CD4-positive, alpha-beta T cell (primary cell): ENCODE data around the gene KRT82. TPM values are rescaled to one million over a fixed set of nuclear protein-coding genes. Genes with fewer than 3 reads are reported as not detected.

Experiments
- ATAC-seq: fragments of 200-7000 bp; cut with Tn5 transposase; one replicate; pipeline ENCODE4 v1.10.0; 2022; ENCODE audit warnings: mild to moderate bottlenecking; ENCODE audit not compliant: poor library complexity
- CTCF ChIA-PET: fragments of 350-600 bp; sonication (Branson Sonifier 250); formaldehyde crosslinking; loops from one replicate; lab custom pipeline; 2021; ENCODE audit warnings: antibody characterized with exemption, inconsistent platforms; lab: Charles Lee
- POLR2A ChIA-PET: fragments of 350-600 bp; sonication (Branson Sonifier 250); formaldehyde crosslinking; loops from one replicate; lab custom pipeline; 2021; ENCODE audit warnings: antibody characterized with exemption, inconsistent platforms; lab: Charles Lee
- DNase-seq, 14 experiments: peaks; one replicate each; pipeline ENCODE4 v3.0.0-alpha.2; 2013 to 2020; ENCODE audit warnings: mixed read lengths in 2 of 14
- H3K27ac ChIP-seq, 2 donors: one replicate each; pipeline versions ENCODE4 v1.5.1 to v1.7.0; 2013; ENCODE audit warnings: low read length in 2 of 2, low read depth in 1 of 2, mild to moderate bottlenecking in 1 of 2
- H3K27me3 ChIP-seq, 2 experiments: 1 replicate in 1 of 2; 2 replicates in 1 of 2; pipeline versions ENCODE4 v1.6.1 to v1.7.0; 2013; ENCODE audit warnings: low read length in 2 of 2, control low read depth in 1 of 2, mild to moderate bottlenecking in 1 of 2, moderate library complexity in 1 of 2; ENCODE audit not compliant: insufficient read depth in 2 of 2, control insufficient read depth in 1 of 2
- H3K36me3 ChIP-seq: one replicate; pipeline ENCODE4 v1.6.1; 2013; ENCODE audit warnings: low read length, control low read depth; ENCODE audit not compliant: insufficient read depth
- H3K4me1 ChIP-seq: one replicate; pipeline ENCODE4 v1.6.1; 2013; ENCODE audit warnings: low read length, control low read depth; ENCODE audit not compliant: insufficient read depth
- H3K4me3 ChIP-seq: one replicate; pipeline ENCODE4 v1.5.1; 2013; ENCODE audit warnings: mild to moderate bottlenecking, low read length, moderate library complexity
- H3K9me3 ChIP-seq, 2 experiments: 1 replicate in 1 of 2; 2 replicates in 1 of 2; pipeline versions ENCODE4 v1.6.1 to v1.7.0; 2013; ENCODE audit warnings: low read length in 2 of 2, mild to moderate bottlenecking in 2 of 2, control low read depth in 1 of 2, moderate library complexity in 1 of 2; ENCODE audit not compliant: control insufficient read depth in 1 of 2, insufficient read depth in 1 of 2
- H3K27ac Mint-ChIP-seq: one replicate; pipeline ENCODE4 v1.8.0; 2020; ENCODE audit warnings: mixed read lengths
- H3K27me3 Mint-ChIP-seq: one replicate; pipeline ENCODE4 v1.8.0; 2021; ENCODE audit warnings: mixed read lengths
- H3K36me3 Mint-ChIP-seq: one replicate; pipeline ENCODE4 v1.8.0; 2021; ENCODE audit warnings: low read depth, mixed read lengths
- H3K4me1 Mint-ChIP-seq: one replicate; pipeline ENCODE4 v1.8.0; 2021; ENCODE audit warnings: low read depth, mixed read lengths
- H3K4me3 Mint-ChIP-seq: one replicate; pipeline ENCODE4 v1.8.0; 2020; ENCODE audit warnings: mild to moderate bottlenecking, mixed read lengths
- H3K9me3 Mint-ChIP-seq: one replicate; pipeline ENCODE4 v1.8.0; 2020; ENCODE audit warnings: mixed read lengths
- CTCF ChIP-seq: fragments of 200-600 bp; IDR thresholded peaks from one replicate; pipeline ENCODE4 v1.8.0; 2022; ENCODE audit warnings: antibody characterized with exemption, mild to moderate bottlenecking
- intact Hi-C, 2 experiments: fragments of 100-400 bp; cut with DNase I in 1 of 2; cut with micrococcal nuclease in 1 of 2; formaldehyde crosslinking; loops; one replicate each; pipeline versions ENCODE4 v1.15.1 to v1.9.0; 2023 to 2025; cut with DNase I, micrococcal nuclease
- total RNA-seq, 174 experiments: library from RNA in 2 of 174; stranded (reverse) in 2 of 174; gene quantifications; one replicate each; pipeline ENCODE4 v1.2.3 and lab custom pipeline; 2021 to 2026

The KRT82 gene
- total RNA-seq, 2 experiments from 2014 or later: not detected

GRCh38 chr12:52445876-52446275 lies 39.7 kb upstream of the KRT82 start:
- no peak for TF ChIP-seq CTCF
- Histone ChIP-seq H3K27ac (no peak overlapping the region), H3K27me3 (peaks cover under 1 to 10% of the 10 kb centered on the region in 2 experiments), H3K4me1 (no peaks in the 10 kb centered on the region), H3K36me3 (no peaks in the 10 kb centered on the region), H3K9me3 (no peaks in the 10 kb centered on the region), H3K4me3 (no peak overlapping the region)
- peaks cover 54% of the 10 kb centered on the region for H3K27me3 Mint-ChIP-seq
- CTCF ChIA-PET: no interaction called here
- H3K9me3 Mint-ChIP-seq: no peaks in the 10 kb centered on the region
- no peaks in the 10 kb centered on the region for H3K36me3 Mint-ChIP-seq
- no peak overlapping the region for H3K27ac Mint-ChIP-seq
- POLR2A ChIA-PET: no interaction called here
- H3K4me3 Mint-ChIP-seq: no peak overlapping the region
- ATAC-seq (no peak), DNase-seq (no peak)
- intact Hi-C loops: no loop called here
- H3K4me1 Mint-ChIP-seq: no peaks in the 10 kb centered on the region

- Histone ChIP-seq H3K9me3 (no peaks in the 10 kb centered on the region), H3K4me3 (no peak overlapping the region), H3K27me3 (peaks cover 4 to 10% of the 10 kb centered on the region in 2 experiments), H3K36me3 (no peaks in the 10 kb centered on the region), H3K27ac (no peak overlapping the region), H3K4me1 (no peaks in the 10 kb centered on the region)
- no peak overlapping the region for H3K4me3 Mint-ChIP-seq
- TF ChIP-seq CTCF: no peak
- ATAC-seq (no peak), DNase-seq (no peak)
- H3K4me1 Mint-ChIP-seq: no peaks in the 10 kb centered on the region
- peaks cover 59% of the 10 kb centered on the region for H3K27me3 Mint-ChIP-seq
- no peaks in the 10 kb centered on the region for H3K36me3 Mint-ChIP-seq
- POLR2A ChIA-PET: no interaction called here
- H3K9me3 Mint-ChIP-seq: no peaks in the 10 kb centered on the region
- intact Hi-C loops: no loop called here
- CTCF ChIA-PET: no interaction called here
- H3K27ac Mint-ChIP-seq: no peak overlapping the region
Observed at GRCh38 chr12:52444647-52445595, 38.8 kb upstream of the KRT82 start.

- no peak for DNase-seq
- intact Hi-C loops: no loop called here
- Mint-ChIP-seq H3K36me3 (no peaks in the 10 kb centered on the region), H3K4me1 (no peaks in the 10 kb centered on the region), H3K4me3 (no peak overlapping the region), H3K27ac (no peak overlapping the region), H3K9me3 (no peaks in the 10 kb centered on the region), H3K27me3 (peaks cover 58% of the 10 kb centered on the region)
- no peak for ATAC-seq
- no peak overlapping the region for H3K4me3 ChIP-seq
- H3K36me3 ChIP-seq: no peaks in the 10 kb centered on the region
- CTCF ChIA-PET: no interaction called here
- no peak overlapping the region for H3K27ac ChIP-seq
- TF ChIP-seq CTCF: no peak
- no peaks in the 10 kb centered on the region for H3K9me3 ChIP-seq
- no peaks in the 10 kb centered on the region for H3K4me1 ChIP-seq
- peaks cover 4 to 10% of the 10 kb centered on the region in 2 experiments for H3K27me3 ChIP-seq
- POLR2A ChIA-PET: no interaction called here
Observed at GRCh38 chr12:52443966-52444365, 37.8 kb upstream of the KRT82 start.
